ENCODE measurements around the gene UBL7. TPM values are rescaled to one million over a fixed set of nuclear protein-coding genes. Genes with fewer than 3 reads are reported as not detected.

The UBL7 gene
- total RNA-seq, 2 experiments from 2014 or later = 29.5 to 44.1 TPM

DNA sequence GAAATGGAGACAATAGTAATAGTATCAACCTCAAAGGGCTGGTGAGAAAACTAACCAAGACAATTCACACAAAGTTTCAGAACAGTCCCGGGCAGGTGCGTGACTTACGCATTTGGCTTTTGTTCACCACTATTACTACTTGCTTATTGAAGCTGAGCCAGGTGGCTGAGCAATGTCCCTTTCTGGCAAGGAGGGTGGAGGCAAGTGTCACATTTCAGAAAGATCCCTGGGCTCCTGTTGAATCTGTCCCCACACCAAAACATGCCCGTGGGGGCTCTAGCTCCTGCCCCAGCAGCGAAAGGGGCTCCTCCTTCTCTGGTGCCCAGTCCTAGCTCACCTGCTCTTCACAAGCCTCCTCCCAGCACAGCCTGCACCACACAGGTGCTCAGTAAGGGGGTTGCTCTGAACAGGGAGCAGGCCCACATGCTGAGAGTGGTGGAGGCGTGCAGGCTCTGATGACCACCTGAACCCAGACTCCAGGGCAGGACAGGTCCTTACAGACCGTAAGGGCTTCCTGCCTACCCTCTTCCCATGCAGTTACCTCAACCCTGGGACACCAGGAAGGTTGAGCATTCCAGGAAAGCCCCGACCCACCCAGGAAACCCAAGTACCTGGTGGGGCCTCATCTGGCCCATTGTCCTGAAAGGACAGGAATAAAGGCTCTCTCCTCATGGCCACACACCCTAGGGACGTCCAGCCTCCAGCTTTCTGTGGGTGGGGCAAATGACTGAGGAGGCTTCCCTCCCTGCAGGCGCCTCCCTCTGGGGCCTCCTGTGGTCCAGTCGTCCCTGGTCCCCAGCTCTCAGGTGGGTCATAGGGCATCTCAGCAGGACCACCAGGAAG, 59.8 kb downstream of the UBL7 start:
- no peaks in the 10 kb centered on the region for H3K36me3 ChIP-seq (ENCODE audit: insufficient read depth, low read length)
- no peak overlapping the region for H3K27ac ChIP-seq (ENCODE audit: low read depth, low read length, poor library complexity, severe bottlenecking)
- CTCF ChIA-PET (ENCODE audit: unreplicated experiment) = no interaction called here
- peak overlapping the region; percentile 13 for H3K4me3 ChIP-seq (ENCODE audit: low read depth, low read length, poor library complexity, severe bottlenecking)
- no peak overlapping the region for H2AFZ ChIP-seq (ENCODE audit: low read length)
- BruUV-seq (replicated peaks) = no TSS peak
- POLR2A ChIA-PET = interaction anchor here (1.3 kb wide), 1 partner anchor 16 kb away, joined by 5 read pairs; no protein-coding TSS in a partner anchor
- H4K20me1 ChIP-seq (ENCODE audit: insufficient read depth, low read length) = peaks cover 4% of the 10 kb centered on the region
- H3K9me3 ChIP-seq (ENCODE audit: low read length) = no peaks in the 10 kb centered on the region
- H3K4me2 ChIP-seq (ENCODE audit: low read length) = peak overlapping the region; percentile 85
- no peaks in the 10 kb centered on the region for H3K79me2 ChIP-seq (ENCODE audit: insufficient read depth, low read depth, low read length)
- no peaks in the 10 kb centered on the region for H3K9me2 ChIP-seq (ENCODE audit: insufficient read depth, low read length)
- H3K4me1 ChIP-seq (ENCODE audit: insufficient read depth, low read length, poor library complexity, severe bottlenecking) = peaks cover 85% of the 10 kb centered on the region
- DNase-seq (ENCODE audit: low spot score) = peak; percentile 64
- intact Hi-C loops (cut with micrococcal nuclease; ENCODE audit: unreplicated experiment) = no loop called here
- TF ChIP-seq, protein P1, sequence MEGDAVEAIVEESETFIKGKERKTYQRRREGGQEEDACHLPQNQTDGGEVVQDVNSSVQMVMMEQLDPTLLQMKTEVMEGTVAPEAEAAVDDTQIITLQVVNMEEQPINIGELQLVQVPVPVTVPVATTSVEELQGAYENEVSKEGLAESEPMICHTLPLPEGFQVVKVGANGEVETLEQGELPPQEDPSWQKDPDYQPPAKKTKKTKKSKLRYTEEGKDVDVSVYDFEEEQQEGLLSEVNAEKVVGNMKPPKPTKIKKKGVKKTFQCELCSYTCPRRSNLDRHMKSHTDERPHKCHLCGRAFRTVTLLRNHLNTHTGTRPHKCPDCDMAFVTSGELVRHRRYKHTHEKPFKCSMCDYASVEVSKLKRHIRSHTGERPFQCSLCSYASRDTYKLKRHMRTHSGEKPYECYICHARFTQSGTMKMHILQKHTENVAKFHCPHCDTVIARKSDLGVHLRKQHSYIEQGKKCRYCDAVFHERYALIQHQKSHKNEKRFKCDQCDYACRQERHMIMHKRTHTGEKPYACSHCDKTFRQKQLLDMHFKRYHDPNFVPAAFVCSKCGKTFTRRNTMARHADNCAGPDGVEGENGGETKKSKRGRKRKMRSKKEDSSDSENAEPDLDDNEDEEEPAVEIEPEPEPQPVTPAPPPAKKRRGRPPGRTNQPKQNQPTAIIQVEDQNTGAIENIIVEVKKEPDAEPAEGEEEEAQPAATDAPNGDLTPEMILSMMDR (conservative IDR thresholded peaks at IDR 0.05; ENCODE audit: low read length) = no peak
- no peak for TF ChIP-seq EZH2phosphoT487 (IDR thresholded peaks at IDR 0.05; ENCODE audit: borderline replicate concordance, low read depth, low read length)

DNA sequence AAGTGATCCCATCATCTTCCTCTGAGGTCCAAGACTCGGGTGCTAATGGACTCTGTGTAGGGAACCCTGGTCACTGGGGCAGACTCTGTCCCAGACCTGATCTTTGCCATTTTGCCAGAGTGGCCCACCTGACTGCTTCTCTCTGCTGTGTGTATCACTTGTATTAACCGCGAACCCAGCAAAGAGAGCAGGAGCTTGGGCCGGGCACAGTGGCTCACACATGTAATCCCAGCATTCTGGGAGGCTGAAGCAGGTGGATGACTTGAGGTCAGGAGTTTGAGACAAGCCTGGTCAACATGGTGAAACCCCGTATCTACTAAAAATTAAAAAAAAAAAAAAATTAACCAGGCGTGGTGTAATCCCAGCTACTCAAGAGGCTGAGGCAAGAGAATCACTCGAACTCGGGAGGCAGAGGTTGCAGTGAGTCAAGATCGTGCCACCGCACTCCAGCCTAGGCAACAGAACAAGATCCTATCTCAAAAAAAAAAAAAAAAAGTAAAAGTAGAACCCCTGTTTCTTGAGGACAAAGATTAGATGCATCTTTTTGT, 60.6 kb downstream of the UBL7 start:
- H3K27ac ChIP-seq (ENCODE audit: low read depth, low read length, poor library complexity, severe bottlenecking) = no peak overlapping the region
- TF ChIP-seq, protein P1 (conservative IDR thresholded peaks at IDR 0.05; ENCODE audit: low read length) = no peak
- no peak for TF ChIP-seq EZH2phosphoT487 (IDR thresholded peaks at IDR 0.05; ENCODE audit: borderline replicate concordance, low read depth, low read length)
- H3K9me3 ChIP-seq (ENCODE audit: low read length) = no peaks in the 10 kb centered on the region
- ChIA-PET CTCF (ENCODE audit: unreplicated experiment) (no interaction called here), POLR2A (interaction anchor here (1.3 kb wide), 1 partner anchor 15 kb away, joined by 5 read pairs; no protein-coding TSS in a partner anchor)
- peaks cover 4% of the 10 kb centered on the region for H4K20me1 ChIP-seq (ENCODE audit: insufficient read depth, low read length)
- H3K4me2 ChIP-seq (ENCODE audit: low read length) = peak overlapping the region; percentile 85
- DNase-seq (ENCODE audit: low spot score) = no peak
- intact Hi-C loops (cut with micrococcal nuclease; ENCODE audit: unreplicated experiment) = no loop called here
- H3K79me2 ChIP-seq (ENCODE audit: insufficient read depth, low read depth, low read length) = no peaks in the 10 kb centered on the region
- H2AFZ ChIP-seq (ENCODE audit: low read length) = no peak overlapping the region
- H3K9me2 ChIP-seq (ENCODE audit: insufficient read depth, low read length) = no peaks in the 10 kb centered on the region
- H3K4me1 ChIP-seq (ENCODE audit: insufficient read depth, low read length, poor library complexity, severe bottlenecking) = peaks cover 86% of the 10 kb centered on the region
- H3K36me3 ChIP-seq (ENCODE audit: insufficient read depth, low read length) = no peaks in the 10 kb centered on the region
- BruUV-seq (replicated peaks) = no TSS peak
- H3K4me3 ChIP-seq (ENCODE audit: low read depth, low read length, poor library complexity, severe bottlenecking) = peak overlapping the region; percentile 39
